Naive thymus-derived CD4-positive, alpha-beta T cell (primary cell): ENCODE data around the gene SLC22A2. TPM values are rescaled to one million over a fixed set of nuclear protein-coding genes. Genes with fewer than 3 reads are reported as not detected.
"Not testable (repeated sequence)": the region's sequence is repeated elsewhere in the genome, so short reads cannot be mapped to it uniquely, and the experiment has no call there.

ENCODE experiments used
- ATAC-seq: fragments of 150-1000 bp; cut with Tn5 transposase; 2 replicates; pipeline ENCODE4 v1.10.0; 2021; ENCODE audit warnings: mild to moderate bottlenecking, moderate library complexity
- CTCF ChIA-PET: fragments of 350-600 bp; sonication (Branson Sonifier 250); formaldehyde crosslinking; loops from one replicate; lab custom pipeline; 2021; ENCODE audit warnings: antibody characterized with exemption; lab: Charles Lee
- POLR2A ChIA-PET: fragments of 350-600 bp; sonication (Branson Sonifier 250); formaldehyde crosslinking; loops from one replicate; lab custom pipeline; 2021; ENCODE audit warnings: antibody characterized with exemption, inconsistent platforms; lab: Charles Lee
- DNase-seq, 9 donors: peaks; one replicate each; pipeline versions ENCODE4 v3.0.0 to v3.0.0-alpha.2; 2020 to 2022; ENCODE audit warnings: mixed read lengths in 1 of 9
- H3K27ac ChIP-seq: one replicate; pipeline ENCODE4 v1.7.0; 2013; ENCODE audit warnings: mild to moderate bottlenecking, low read depth, low read length, moderate library complexity
- H3K27me3 ChIP-seq, 2 donors: one replicate each; pipeline ENCODE4 v1.7.0; 2013; ENCODE audit warnings: low read length in 2 of 2, mild to moderate bottlenecking in 2 of 2, moderate library complexity in 2 of 2; ENCODE audit not compliant: control insufficient read depth in 2 of 2, insufficient read depth in 2 of 2
- H3K36me3 ChIP-seq, 3 experiments: 1 replicate in 2 of 3; 2 replicates in 1 of 3; pipeline ENCODE4 v1.7.0; 2013; ENCODE audit warnings: low read length in 3 of 3, mild to moderate bottlenecking in 3 of 3, moderate library complexity in 1 of 3; ENCODE audit not compliant: insufficient read depth in 3 of 3, control insufficient read depth in 2 of 3
- H3K4me1 ChIP-seq, 2 donors: one replicate each; pipeline ENCODE4 v1.7.0; 2013; ENCODE audit warnings: low read length in 2 of 2, mild to moderate bottlenecking in 2 of 2, moderate library complexity in 1 of 2; ENCODE audit not compliant: control insufficient read depth in 2 of 2, insufficient read depth in 2 of 2
- H3K4me3 ChIP-seq: 2 replicates; pipeline ENCODE4 v1.7.0; 2013; ENCODE audit warnings: mild to moderate bottlenecking, low read length
- H3K9me3 ChIP-seq, 3 experiments: 1 replicate in 2 of 3; 2 replicates in 1 of 3; pipeline ENCODE4 v1.7.0; 2013; ENCODE audit warnings: low read length in 3 of 3; ENCODE audit not compliant: control insufficient read depth in 2 of 3
- H3K27ac Mint-ChIP-seq, 9 donors: one replicate each; pipeline ENCODE4 v1.8.0; 2020 to 2022; ENCODE audit warnings: mixed read lengths in 9 of 9, mild to moderate bottlenecking in 8 of 9, moderate library complexity in 5 of 9, inconsistent platforms in 2 of 9
- H3K27me3 Mint-ChIP-seq, 5 donors: one replicate each; pipeline ENCODE4 v1.8.0; 2021 to 2022; ENCODE audit warnings: mixed read lengths in 5 of 5, mild to moderate bottlenecking in 1 of 5
- H3K36me3 Mint-ChIP-seq, 5 donors: one replicate each; pipeline ENCODE4 v1.8.0; 2020 to 2022; ENCODE audit warnings: mixed read lengths in 5 of 5, mild to moderate bottlenecking in 3 of 5, inconsistent platforms in 1 of 5
- H3K4me1 Mint-ChIP-seq, 7 donors: one replicate each; pipeline ENCODE4 v1.8.0; 2020 to 2022; ENCODE audit warnings: mixed read lengths in 7 of 7, mild to moderate bottlenecking in 3 of 7, inconsistent platforms in 1 of 7
- H3K4me3 Mint-ChIP-seq, 10 donors: one replicate each; pipeline ENCODE4 v1.8.0; 2020 to 2022; ENCODE audit warnings: mild to moderate bottlenecking in 10 of 10, mixed read lengths in 10 of 10, moderate library complexity in 6 of 10, inconsistent platforms in 2 of 10
- H3K9me3 Mint-ChIP-seq, 11 donors: one replicate each; pipeline ENCODE4 v1.8.0; 2020 to 2022; ENCODE audit warnings: mixed read lengths in 11 of 11, mild to moderate bottlenecking in 4 of 11, inconsistent platforms in 1 of 11, moderate library complexity in 1 of 11
- intact Hi-C, 2 donors: fragments of 100-400 bp; cut with micrococcal nuclease; formaldehyde crosslinking; loops; one replicate each; pipeline ENCODE4 v1.15.1; 2023
- polyA plus RNA-seq, 2 donors: library from polyadenylated mRNA; unstranded; fragments of 300-500 nt; fragmentation: Illumina TruSeq; gene quantifications; one replicate each; pipeline ENCODE4 v1.2.3, GENCODE V29; 2021
- total RNA-seq, 6 experiments: library from RNA in 5 of 6; stranded (reverse) in 5 of 6; gene quantifications; 1 replicate in 5 of 6; 2 replicates in 1 of 6; pipeline ENCODE4 v1.2.3 and lab custom pipeline; 2021 to 2026

Gene SLC22A2
- total RNA-seq (not detected), polyA plus RNA-seq (not detected), total RNA-seq (lab: John Stamatoyannopoulos, UW) (not detected)

DNA sequence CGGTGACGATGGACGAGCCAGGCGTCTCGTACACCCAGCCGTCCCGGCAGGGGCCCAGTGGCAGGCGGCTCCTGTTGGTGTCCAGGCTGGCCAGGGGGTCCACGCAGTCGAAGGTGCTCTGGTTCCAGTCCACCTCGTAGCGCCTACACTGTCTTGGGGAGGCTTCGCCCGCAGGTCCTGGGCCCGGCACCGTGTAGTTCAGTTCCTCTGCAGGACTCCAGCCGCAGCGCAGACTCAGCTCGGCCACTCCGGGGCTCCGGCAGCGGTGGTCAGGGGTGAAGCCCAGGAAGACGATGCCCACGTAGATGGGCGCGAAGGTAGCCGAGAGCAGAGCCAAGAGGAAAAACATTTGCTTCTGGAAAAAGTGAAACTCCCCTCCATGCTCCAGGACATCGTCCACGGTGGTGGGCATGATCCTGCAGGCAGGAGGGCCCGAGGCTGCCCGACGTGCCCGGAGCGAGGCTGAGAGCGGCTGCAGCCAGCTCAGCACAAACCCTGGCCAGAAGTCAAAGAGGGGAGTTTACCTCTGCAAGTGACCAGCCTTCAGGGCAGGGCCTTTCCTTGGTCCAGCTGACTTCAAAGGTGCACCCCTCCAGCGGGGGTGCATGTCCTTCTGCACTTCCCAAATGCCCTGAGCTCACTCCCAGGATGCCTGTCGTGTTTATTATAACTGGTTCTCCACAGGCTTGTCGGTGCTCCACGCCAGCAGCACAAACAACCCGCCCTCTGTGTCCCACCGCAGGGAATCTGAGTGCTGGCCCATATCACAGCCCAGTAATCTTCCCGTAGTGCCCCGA lies at the start of gene SLC22A2:
Gene SLC22A2, minus strand, starts transcription at position 476 of the 797 bp plus-strand sequence. Its CDS starts 64 bp downstream, at position 412.
- Mint-ChIP-seq H3K27me3 (peaks cover 0 to 34% (median 24%) of the 10 kb centered on the region in 5 donors), H3K4me3 (no peak within 1 kb of the TSS), H3K36me3 (no peaks in the 10 kb centered on the region), H3K27ac (no peak within 1 kb of the TSS), H3K4me1 (no peaks in the 10 kb centered on the region), H3K9me3 (no peaks in the 10 kb centered on the region)
- CTCF ChIA-PET, result no interaction called here
- POLR2A ChIA-PET, result no interaction called here
- ATAC-seq (no peak), DNase-seq (no peak)
- H3K36me3 ChIP-seq, result no peaks in the 10 kb centered on the region
- no peaks in the 10 kb centered on the region for H3K9me3 ChIP-seq
- no peak within 1 kb of the TSS for H3K27ac ChIP-seq
- intact Hi-C loops, result no loop called here
- no peaks in the 10 kb centered on the region for H3K27me3 ChIP-seq
- no peaks in the 10 kb centered on the region for H3K4me1 ChIP-seq
- H3K4me3 ChIP-seq, result no peak within 1 kb of the TSS

DNA sequence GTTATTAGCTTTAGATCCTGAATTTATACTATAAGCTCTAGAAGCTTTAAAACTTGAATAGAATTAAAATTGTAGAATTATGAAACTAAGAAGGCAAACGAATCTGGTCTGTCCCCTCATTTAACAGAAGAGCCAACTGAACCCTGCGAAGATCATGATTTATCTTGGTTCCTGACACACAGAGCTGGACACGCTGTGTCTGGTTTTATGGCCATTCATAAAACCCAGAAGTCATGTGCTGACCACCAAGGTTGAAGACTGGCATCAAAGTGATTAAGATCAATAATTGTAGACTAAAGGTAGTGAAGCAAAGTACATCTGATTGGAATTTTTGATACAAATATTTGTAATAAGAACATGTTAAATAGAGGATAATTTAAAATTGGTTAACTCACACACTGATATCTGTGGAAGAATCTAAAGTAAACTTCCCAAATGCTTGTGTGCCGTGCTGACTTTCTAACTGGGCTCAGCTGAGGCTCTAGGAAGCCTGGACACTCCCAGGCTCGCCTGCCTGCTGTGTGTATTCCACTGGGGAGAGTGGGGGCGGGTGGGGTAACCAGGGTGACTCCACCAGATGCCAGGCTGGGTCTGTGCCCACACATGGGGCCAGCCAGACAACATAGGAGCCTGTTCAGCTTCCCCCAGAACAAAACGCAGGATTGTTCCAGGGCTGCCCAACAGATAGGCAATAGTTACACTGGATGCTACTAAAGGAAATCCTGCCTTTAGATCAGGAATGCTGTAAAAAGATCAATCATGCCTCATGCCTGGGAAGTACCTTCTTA lies 47.5 kb upstream of the SLC22A2 start:
- H3K27ac ChIP-seq, result no peak overlapping the region
- DNase-seq, result no peak
- no peaks in the 10 kb centered on the region for H3K36me3 ChIP-seq
- H3K36me3 Mint-ChIP-seq, result peaks cover 0 to 4% (median 0%) of the 10 kb centered on the region in 5 donors
- no peak overlapping the region for H3K27ac Mint-ChIP-seq
- H3K9me3 ChIP-seq, result peaks cover 0 to 7% (median 0%) of the 10 kb centered on the region in 3 experiments
- no peaks in the 10 kb centered on the region for H3K4me1 ChIP-seq
- intact Hi-C loops, result no loop called here
- POLR2A ChIA-PET, result no interaction called here
- H3K9me3 Mint-ChIP-seq, result peaks cover 4 to 38% (median 15%) of the 10 kb centered on the region in 11 donors
- ATAC-seq, result no peak
- CTCF ChIA-PET, result no interaction called here
- H3K27me3 Mint-ChIP-seq, result peaks cover 0 to 22% (median 17%) of the 10 kb centered on the region in 5 donors
- no peak overlapping the region for H3K4me3 ChIP-seq
- H3K27me3 ChIP-seq, result no peaks in the 10 kb centered on the region
- no peaks in the 10 kb centered on the region for H3K4me1 Mint-ChIP-seq
- no peak overlapping the region for H3K4me3 Mint-ChIP-seq

DNA sequence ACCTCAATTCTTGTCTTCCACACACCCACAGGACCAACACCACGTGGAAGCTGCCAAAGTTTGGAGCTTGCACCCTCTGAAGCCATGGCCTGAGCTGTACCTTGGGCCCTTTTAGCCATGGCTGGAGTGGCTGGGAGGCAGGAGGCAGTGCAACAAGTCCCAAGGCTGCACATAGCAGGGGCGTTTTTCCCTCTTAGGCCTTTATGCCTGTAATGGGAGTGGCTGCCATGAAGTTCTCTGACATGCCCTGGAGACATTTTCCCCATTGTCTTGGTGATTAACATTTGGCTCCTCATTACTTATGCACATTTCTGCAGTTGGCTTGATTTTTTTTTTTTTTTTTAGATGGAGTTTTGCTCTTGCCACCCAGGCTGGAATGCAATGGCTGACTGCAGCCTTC lies 45.2 kb upstream of the SLC22A2 start:
- Histone ChIP-seq H3K27ac (no peak overlapping the region), H3K27me3 (no peaks in the 10 kb centered on the region), H3K36me3 (no peaks in the 10 kb centered on the region), H3K9me3 (no peaks in the 10 kb centered on the region), H3K4me1 (no peaks in the 10 kb centered on the region), H3K4me3 (no peak overlapping the region)
- ATAC-seq (no peak), DNase-seq (no peak)
- Mint-ChIP-seq H3K36me3 (no peaks in the 10 kb centered on the region), H3K27me3 (peaks cover 0 to 15% (median 11%) of the 10 kb centered on the region in 5 donors), H3K27ac (no peak overlapping the region), H3K4me1 (peaks cover 0 to 4% (median 0%) of the 10 kb centered on the region in 7 donors), H3K9me3 (peaks cover 0 to 16% (median 4%) of the 10 kb centered on the region in 11 donors), H3K4me3 (no peak overlapping the region)
- POLR2A ChIA-PET, result no interaction called here
- CTCF ChIA-PET, result no interaction called here
- intact Hi-C loops, result no loop called here

DNA sequence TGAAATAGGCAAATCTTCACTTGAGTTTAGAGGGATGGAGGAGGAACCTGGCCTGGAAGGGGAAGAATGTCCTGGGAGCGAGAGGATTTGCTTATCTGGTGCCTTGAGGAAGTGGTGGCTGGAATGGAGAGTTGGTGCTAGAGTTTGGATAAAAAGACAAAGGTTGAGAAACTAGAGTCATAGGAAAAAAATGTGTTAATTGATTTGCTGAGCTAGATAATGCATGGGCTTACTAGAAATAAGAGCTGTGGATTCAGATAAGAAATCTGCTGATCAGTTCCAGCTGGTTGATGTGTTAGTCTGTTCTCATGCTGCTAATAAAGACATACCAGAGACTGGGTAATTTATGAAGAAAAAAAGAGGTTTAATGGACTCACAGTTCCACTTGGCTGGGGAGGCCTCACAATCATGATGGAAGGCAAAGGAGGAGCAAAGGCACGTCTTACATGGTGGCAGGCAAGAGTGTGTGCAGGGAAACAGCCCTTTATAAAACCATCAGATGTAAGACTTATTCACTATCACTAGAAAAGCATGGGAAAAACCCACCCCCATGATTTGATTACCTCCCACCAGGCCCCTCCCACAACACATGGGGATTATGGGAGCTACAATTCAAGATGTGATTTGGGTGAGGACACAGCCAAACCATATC lies 43.9 kb upstream of the SLC22A2 start:
- CTCF ChIA-PET, intact Hi-C loops, H3K4me3 ChIP-seq, H3K9me3 Mint-ChIP-seq, H3K36me3 ChIP-seq, H3K27me3 ChIP-seq, ATAC-seq, H3K36me3 Mint-ChIP-seq, H3K27ac ChIP-seq, H3K4me1 ChIP-seq, H3K4me1 Mint-ChIP-seq, H3K9me3 ChIP-seq, H3K27ac Mint-ChIP-seq, POLR2A ChIA-PET, H3K4me3 Mint-ChIP-seq, DNase-seq: not testable (repeated sequence)
- H3K27me3 Mint-ChIP-seq, result peaks cover 0 to 15% (median 11%) of the 10 kb centered on the region in 5 donors

DNA sequence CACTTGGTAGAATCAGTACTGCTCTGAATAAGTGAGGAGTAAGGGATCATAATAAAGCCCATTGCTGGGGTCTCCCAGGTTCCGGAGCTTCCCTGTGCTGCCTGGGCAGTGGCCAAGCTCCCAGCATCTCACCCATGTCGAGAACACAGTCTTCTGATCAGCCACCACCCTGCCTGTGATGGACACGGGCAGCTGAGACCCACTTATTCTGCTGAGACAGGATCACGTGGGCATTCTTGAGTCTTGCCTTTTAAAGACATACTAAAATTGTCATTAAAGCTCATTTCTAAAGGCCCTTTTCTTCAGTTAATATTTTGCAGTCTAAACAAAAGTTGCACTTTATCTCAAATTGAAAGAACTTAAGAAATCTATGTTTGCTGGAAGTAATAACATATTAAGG lies 42.7 kb upstream of the SLC22A2 start:
- CTCF ChIA-PET, result no interaction called here
- Histone ChIP-seq H3K27me3 (no peaks in the 10 kb centered on the region), H3K27ac (no peak overlapping the region), H3K9me3 (no peaks in the 10 kb centered on the region), H3K36me3 (no peaks in the 10 kb centered on the region), H3K4me3 (no peak overlapping the region), H3K4me1 (no peaks in the 10 kb centered on the region)
- no peak for DNase-seq
- POLR2A ChIA-PET, result no interaction called here
- Mint-ChIP-seq H3K27me3 (peaks cover 0 to 19% (median 15%) of the 10 kb centered on the region in 5 donors), H3K4me1 (peaks cover 0 to 4% (median 0%) of the 10 kb centered on the region in 7 donors), H3K9me3 (peaks cover 0 to 6% (median 0%) of the 10 kb centered on the region in 11 donors), H3K36me3 (no peaks in the 10 kb centered on the region), H3K4me3 (no peak overlapping the region), H3K27ac (no peak overlapping the region)
- no peak for ATAC-seq
- intact Hi-C loops, result no loop called here

DNA sequence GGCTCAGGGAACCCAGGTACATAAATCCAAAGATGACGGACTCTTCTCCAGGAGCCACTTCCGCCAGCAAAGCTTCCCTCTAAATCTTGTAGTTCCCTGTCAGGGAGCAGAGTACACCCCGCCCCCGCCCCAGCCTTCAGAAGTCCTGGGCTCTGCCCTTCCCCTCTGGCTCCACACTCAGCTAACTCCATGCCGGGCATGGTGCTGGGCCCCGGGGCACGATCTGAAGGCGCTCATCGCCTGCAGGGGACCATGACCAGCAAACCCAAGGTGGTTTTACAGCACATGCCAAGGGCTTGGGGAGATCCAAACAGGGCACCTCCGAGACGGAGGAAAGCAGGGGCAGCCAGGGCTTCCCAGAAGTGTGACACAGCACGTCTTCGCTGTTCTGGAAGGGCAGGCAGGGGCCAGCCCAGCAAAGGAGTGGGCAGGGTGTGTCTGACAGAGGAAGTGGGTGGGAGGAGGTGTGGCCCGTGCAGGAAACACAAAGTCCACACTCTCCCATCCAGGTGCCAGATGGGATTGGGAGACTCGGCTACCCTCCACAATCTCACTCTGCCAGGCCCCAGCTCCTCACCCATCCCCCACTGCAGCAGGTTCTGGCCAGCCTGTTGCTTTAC lies 41.6 kb upstream of the SLC22A2 start:
- H3K27ac ChIP-seq, result no peak overlapping the region
- H3K9me3 ChIP-seq, result no peaks in the 10 kb centered on the region
- DNase-seq (no peak), ATAC-seq (no peak)
- Mint-ChIP-seq H3K9me3 (peaks cover 0 to 6% (median 0%) of the 10 kb centered on the region in 11 donors), H3K4me1 (peaks cover 0 to 4% (median 0%) of the 10 kb centered on the region in 7 donors), H3K27me3 (peaks cover 0 to 17% (median 14%) of the 10 kb centered on the region in 5 donors), H3K36me3 (no peaks in the 10 kb centered on the region), H3K4me3 (no peak overlapping the region), H3K27ac (no peak overlapping the region)
- no peaks in the 10 kb centered on the region for H3K4me1 ChIP-seq
- ChIA-PET POLR2A (no interaction called here), CTCF (no interaction called here)
- intact Hi-C loops, result no loop called here
- no peaks in the 10 kb centered on the region for H3K36me3 ChIP-seq
- H3K4me3 ChIP-seq, result no peak overlapping the region
- H3K27me3 ChIP-seq, result no peaks in the 10 kb centered on the region
